GM12864 (cell line): ENCODE results near the gene POLDIP2.

Experiments used
- DNase-seq: peaks from one replicate; pipeline ENCODE4 v3.0.0-alpha.2; 2011; ENCODE audit warnings: low read depth
- H3K4me3 ChIP-seq: 2 replicates; pipeline ENCODE4 v1.5.1; 2011; ENCODE audit warnings: mild to moderate bottlenecking, low read depth, low read length, control low read depth
- CTCF ChIP-seq: IDR thresholded peaks from 2 replicates; pipeline ENCODE4 v1.5.1; 2011; ENCODE audit warnings: low read depth, mild to moderate bottlenecking, moderate library complexity, low read length, control low read depth, inconsistent platforms; ENCODE audit errors: missing control alignments

The POLDIP2 gene

DNA sequence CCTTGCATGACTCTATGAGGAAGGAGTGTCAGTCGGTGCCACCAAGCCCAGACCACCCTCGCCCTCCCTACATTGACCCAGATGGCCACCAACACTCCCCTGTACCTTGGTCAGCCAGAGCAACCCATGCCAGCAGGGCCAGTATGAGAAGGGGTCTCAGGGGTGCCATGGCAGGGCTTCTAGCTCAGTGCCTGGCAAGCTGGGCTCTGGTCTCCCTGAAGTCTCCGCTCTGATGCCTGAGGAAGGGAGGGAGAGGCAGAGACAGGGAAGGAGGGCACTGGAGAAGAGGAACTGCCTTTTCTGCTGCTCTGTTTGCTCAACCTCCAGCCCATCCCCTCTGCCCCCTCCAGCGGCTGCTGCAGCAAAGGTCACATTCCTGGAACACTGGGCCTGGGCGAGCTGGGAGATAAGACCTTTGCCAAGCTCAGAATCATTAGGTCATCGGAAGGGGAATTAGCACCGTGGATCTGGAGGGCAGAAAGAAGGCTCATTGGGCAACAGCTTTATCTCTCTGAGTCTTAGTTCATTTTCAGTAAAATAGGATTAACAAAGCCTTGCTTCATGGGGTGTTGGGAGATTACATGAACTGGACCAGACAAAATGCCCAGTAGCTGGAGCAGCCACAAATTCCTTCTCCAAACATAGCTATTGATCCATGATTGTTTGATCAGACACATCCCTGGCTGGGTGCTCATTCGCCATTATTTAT, 12.9 kb upstream of the POLDIP2 start, which contains the start of gene VTN:
Gene VTN (minus strand): TSS at position 273 of the 709 bp plus-strand sequence. CDS start 104 bp downstream, at position 169.
- DNase-seq, result no peak
- no peak for TF ChIP-seq CTCF
- peak within 1 kb of the TSS; percentile 54 for H3K4me3 ChIP-seq

DNA sequence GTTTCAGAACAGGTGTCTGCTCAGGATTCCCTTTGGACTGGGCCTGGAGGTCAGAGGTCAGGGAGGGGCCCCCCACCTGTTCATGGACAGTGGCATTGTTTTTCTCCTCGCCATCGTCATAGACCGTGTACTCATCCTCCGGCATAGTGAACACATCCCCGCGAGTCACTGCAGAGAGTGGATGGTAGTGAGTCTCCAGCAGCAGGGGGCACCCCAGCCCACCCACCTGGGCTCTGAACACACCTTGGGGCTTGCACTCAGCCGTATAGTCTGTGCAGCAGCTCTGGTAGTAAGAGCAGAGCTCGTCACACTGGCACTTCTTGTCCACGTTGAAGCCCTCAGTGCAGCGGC, 12.3 kb upstream of the POLDIP2 start:
- no peak for TF ChIP-seq CTCF
- DNase-seq, result no peak
- H3K4me3 ChIP-seq, result no peak overlapping the region

- TF ChIP-seq CTCF, result no peak
- H3K4me3 ChIP-seq, result no peak overlapping the region
- DNase-seq, result no peak
Measured at GRCh38 chr17:28368915-28369683, 11.8 kb upstream of the POLDIP2 start.

GRCh38 chr17:28368306-28368831, 11.0 kb upstream of the POLDIP2 start:
- no peak for TF ChIP-seq CTCF
- no peak for DNase-seq
- no peak overlapping the region for H3K4me3 ChIP-seq

GRCh38 chr17:28367641-28368305, 10.4 kb upstream of the POLDIP2 start:
- no peak for TF ChIP-seq CTCF
- H3K4me3 ChIP-seq, result no peak overlapping the region
- DNase-seq, result no peak

- no peak overlapping the region for H3K4me3 ChIP-seq
- TF ChIP-seq CTCF, result peak; percentile 29
- DNase-seq, result no peak
Measured at GRCh38 chr17:28366605-28367004, 9.3 kb upstream of the POLDIP2 start.
